SH-SY5Y (cell line): Measurements from ENCODE around the gene AGO3.

ENCODE experiments used
- GATA2 ChIP-seq: IDR thresholded peaks from 2 replicates; pipeline ENCODE4 v1.6.1; 2011; ENCODE audit warnings: mild to moderate bottlenecking, low read depth, low read length
- GATA3 ChIP-seq: IDR thresholded peaks from 2 replicates; pipeline ENCODE4 v1.6.1; 2011; ENCODE audit warnings: low read depth, mild to moderate bottlenecking, low read length, moderate library complexity

DNA sequence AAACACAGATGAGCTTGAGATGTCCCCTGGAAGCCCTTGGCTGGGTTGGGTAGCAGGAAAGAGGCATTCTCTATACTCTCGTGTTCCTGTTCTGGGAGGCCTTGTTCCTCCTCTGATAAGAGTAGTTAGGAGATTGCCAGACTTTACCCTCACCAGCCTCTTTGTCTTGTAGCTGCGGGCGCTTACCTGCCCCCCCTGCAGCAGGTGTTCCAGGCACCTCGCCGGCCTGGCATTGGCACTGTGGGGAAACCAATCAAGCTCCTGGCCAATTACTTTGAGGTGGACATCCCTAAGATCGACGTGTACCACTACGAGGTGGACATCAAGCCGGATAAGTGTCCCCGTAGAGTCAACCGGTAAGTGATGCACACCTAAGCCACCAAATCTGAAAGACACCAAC, 42.6 kb upstream of the AGO3 start:
- TF ChIP-seq GATA3 (no peak), GATA2 (no peak)
